Gastroesophageal sphincter (tissue), 3 donors: Measurements from ENCODE around the gene SIRT4.
"Not testable (repeated sequence)": the region's sequence is repeated elsewhere in the genome, so short reads cannot be mapped to it uniquely, and the experiment has no call there.

Experiments
- CTCF ChIP-seq, 4 experiments: fragments of 200-600 bp in 2 of 4; fragments of 450-650 bp in 2 of 4; sonication (generic) in 1 of 4; IDR thresholded peaks; one replicate each; pipeline ENCODE4 v1.5.1; 2017 to 2019; ENCODE audit warnings: antibody characterized with exemption in 4 of 4, mild to moderate bottlenecking in 2 of 4, moderate library complexity in 2 of 4
- EP300 ChIP-seq: sonication (generic); formaldehyde crosslinking; IDR thresholded peaks from one replicate; pipeline ENCODE4 v1.6.1; 2017; ENCODE audit warnings: antibody characterized with exemption, mild to moderate bottlenecking

GRCh38 chr12:120336392-120336791 lies 34.3 kb downstream of the SIRT4 start:
- not testable (repeated sequence) for TF ChIP-seq CTCF (IDR thresholded peaks at IDR 0.05); EP300
